SU-DHL-6 (cell line): ENCODE measurements around the gene ORAI3.

Source experiments
- H2AFZ ChIP-seq: fragments of 200-600 bp; sonication (generic); 2 replicates; pipeline ENCODE4 v1.6.1; 2014; ENCODE audit warnings: low read depth, mild to moderate bottlenecking, moderate library complexity, mixed read lengths, antibody characterized with exemption, low read length; ENCODE audit not compliant: severe bottlenecking
- H3F3A ChIP-seq: fragments of 200-600 bp; shearing (Covaris generic); 2 replicates; pipeline ENCODE4 v1.6.0; 2016; ENCODE audit warnings: antibody characterized with exemption, mild to moderate bottlenecking; ENCODE audit not compliant: insufficient read depth
- H3K27ac ChIP-seq: fragments of 200-600 bp; sonication (generic); 2 replicates; pipeline ENCODE4 v1.5.1; 2016; ENCODE audit warnings: low read depth, mild to moderate bottlenecking, low read length, moderate library complexity, mixed read lengths
- H3K27me3 ChIP-seq: fragments of 200-600 bp; sonication (generic), shearing (Covaris generic); 2 replicates; pipeline ENCODE4 v1.6.0; 2014; ENCODE audit warnings: mild to moderate bottlenecking, low read length
- H3K36me3 ChIP-seq: fragments of 200-600 bp; sonication (generic); 2 replicates; pipeline ENCODE4 v1.6.1; 2014; ENCODE audit warnings: mild to moderate bottlenecking, low read length, mixed read lengths
- H3K4me2 ChIP-seq: fragments of 300-600, 200-600 bp; shearing (Covaris generic), sonication (generic); 2 replicates; pipeline ENCODE4 v1.6.0; 2014; ENCODE audit warnings: low read length, low read depth, mild to moderate bottlenecking; ENCODE audit not compliant: poor library complexity, severe bottlenecking
- H3K4me3 ChIP-seq: fragments of 200-600 bp; sonication (generic); 2 replicates; pipeline ENCODE4 v1.5.1; 2014; ENCODE audit warnings: antibody characterized with exemption, low read length, mild to moderate bottlenecking, mixed read lengths; ENCODE audit not compliant: insufficient read depth, poor library complexity, severe bottlenecking
- H3K79me2 ChIP-seq: fragments of 200-600 bp; sonication (generic); 2 replicates; pipeline ENCODE4 v1.6.1; 2014; ENCODE audit warnings: mild to moderate bottlenecking, low read length, moderate library complexity; ENCODE audit not compliant: insufficient read depth
- H3K9ac ChIP-seq: fragments of 200-600 bp; sonication (generic); 2 replicates; pipeline ENCODE4 v1.7.0; 2014; ENCODE audit warnings: mild to moderate bottlenecking, low read length
- H3K9me2 ChIP-seq: fragments of 200-600 bp; sonication (generic); replicated peaks from 2 replicates; pipeline ENCODE4 v1.6.1; 2014; ENCODE audit warnings: low read length; ENCODE audit not compliant: insufficient read depth
- H3K9me3 ChIP-seq: fragments of 200-600 bp; sonication (generic); 2 replicates; pipeline ENCODE4 v1.6.1; 2014; ENCODE audit warnings: low read length, mixed read lengths; ENCODE audit not compliant: insufficient read depth
- H4K20me1 ChIP-seq: fragments of 200-600 bp; sonication (generic); 2 replicates; pipeline ENCODE4 v1.6.1; 2014; ENCODE audit warnings: low read depth, mild to moderate bottlenecking, antibody characterized with exemption, low read length, moderate library complexity, mixed read lengths
- EZH2phosphoT487 ChIP-seq: fragments of 200-600 bp; sonication (generic), shearing (Covaris generic); conservative IDR thresholded peaks from 2 replicates; pipeline ENCODE4 v1.6.1; 2018; ENCODE audit warnings: mild to moderate bottlenecking, antibody characterized with exemption, low read length, moderate library complexity, mixed read lengths
- TF ChIP-seq, protein P1 (sequence below): fragments of 200-600 bp; sonication (generic); IDR thresholded peaks from one replicate; pipeline ENCODE4 v1.5.1; 2017; ENCODE audit warnings: antibody characterized with exemption, mild to moderate bottlenecking, low read length, moderate library complexity; ENCODE audit not compliant: insufficient read depth, poor library complexity, severe bottlenecking

The ORAI3 gene

GRCh38 chr16:30979170-30980022 lies 30.5 kb downstream of the ORAI3 start:
- no peaks in the 10 kb centered on the region for H3K9me2 ChIP-seq
- no peaks in the 10 kb centered on the region for H3K79me2 ChIP-seq
- no peak overlapping the region for H3K27ac ChIP-seq
- H3K4me3 ChIP-seq: no peak overlapping the region
- H4K20me1 ChIP-seq: no peaks in the 10 kb centered on the region
- H3K36me3 ChIP-seq: no peaks in the 10 kb centered on the region
- H3F3A ChIP-seq: no peaks in the 10 kb centered on the region; the same call in 1 of the 2 replicates
- TF ChIP-seq EZH2phosphoT487: no peak
- TF ChIP-seq, protein P1, sequence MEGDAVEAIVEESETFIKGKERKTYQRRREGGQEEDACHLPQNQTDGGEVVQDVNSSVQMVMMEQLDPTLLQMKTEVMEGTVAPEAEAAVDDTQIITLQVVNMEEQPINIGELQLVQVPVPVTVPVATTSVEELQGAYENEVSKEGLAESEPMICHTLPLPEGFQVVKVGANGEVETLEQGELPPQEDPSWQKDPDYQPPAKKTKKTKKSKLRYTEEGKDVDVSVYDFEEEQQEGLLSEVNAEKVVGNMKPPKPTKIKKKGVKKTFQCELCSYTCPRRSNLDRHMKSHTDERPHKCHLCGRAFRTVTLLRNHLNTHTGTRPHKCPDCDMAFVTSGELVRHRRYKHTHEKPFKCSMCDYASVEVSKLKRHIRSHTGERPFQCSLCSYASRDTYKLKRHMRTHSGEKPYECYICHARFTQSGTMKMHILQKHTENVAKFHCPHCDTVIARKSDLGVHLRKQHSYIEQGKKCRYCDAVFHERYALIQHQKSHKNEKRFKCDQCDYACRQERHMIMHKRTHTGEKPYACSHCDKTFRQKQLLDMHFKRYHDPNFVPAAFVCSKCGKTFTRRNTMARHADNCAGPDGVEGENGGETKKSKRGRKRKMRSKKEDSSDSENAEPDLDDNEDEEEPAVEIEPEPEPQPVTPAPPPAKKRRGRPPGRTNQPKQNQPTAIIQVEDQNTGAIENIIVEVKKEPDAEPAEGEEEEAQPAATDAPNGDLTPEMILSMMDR: no peak
- no peaks in the 10 kb centered on the region for H3K9me3 ChIP-seq
- no peaks in the 10 kb centered on the region for H3K27me3 ChIP-seq
- H3K9ac ChIP-seq: no peak overlapping the region
- H2AFZ ChIP-seq: no peak overlapping the region
- H3K4me2 ChIP-seq: no peak overlapping the region

- no peaks in the 10 kb centered on the region for H3K9me2 ChIP-seq
- TF ChIP-seq, protein P1: no peak
- TF ChIP-seq EZH2phosphoT487: no peak
- no peaks in the 10 kb centered on the region for H3K36me3 ChIP-seq
- no peak overlapping the region for H3K4me2 ChIP-seq
- no peak overlapping the region for H3K27ac ChIP-seq
- no peaks in the 10 kb centered on the region for H4K20me1 ChIP-seq
- no peaks in the 10 kb centered on the region for H3K27me3 ChIP-seq
- no peak overlapping the region for H3K4me3 ChIP-seq
- no peak overlapping the region for H3K9ac ChIP-seq
- no peaks in the 10 kb centered on the region; the same call in 1 of the 2 replicates for H3F3A ChIP-seq
- no peaks in the 10 kb centered on the region for H3K79me2 ChIP-seq
- H2AFZ ChIP-seq: no peak overlapping the region
- no peaks in the 10 kb centered on the region for H3K9me3 ChIP-seq
Observed at GRCh38 chr16:30980023-30980371, 31.1 kb downstream of the ORAI3 start.

- Histone ChIP-seq H4K20me1 (no peaks in the 10 kb centered on the region), H3K36me3 (no peaks in the 10 kb centered on the region)
Observed at GRCh38 chr16:30980434-30980833, 31.6 kb downstream of the ORAI3 start.

More at GRCh38 chr16:30980434-30980833, 31.6 kb downstream of the ORAI3 start:
- Histone ChIP-seq H3K9me2 (no peaks in the 10 kb centered on the region), H3K9me3 (no peaks in the 10 kb centered on the region), H3K27ac (no peak overlapping the region), H3F3A (no peaks in the 10 kb centered on the region; the same call in 1 of the 2 replicates), H3K79me2 (no peaks in the 10 kb centered on the region), H3K27me3 (no peaks in the 10 kb centered on the region), H3K4me3 (no peak overlapping the region), H3K9ac (no peak overlapping the region), H3K4me2 (no peak overlapping the region), H2AFZ (no peak overlapping the region)
- TF ChIP-seq EZH2phosphoT487: no peak
- TF ChIP-seq, protein P1: no peak
